ENCODE data around the gene TM4SF5. TPM values are rescaled to one million over a fixed set of nuclear protein-coding genes. Genes with fewer than 3 reads are reported as not detected.

Gene TM4SF5
- total and polyA plus RNA-seq, 2 of the 8 experiments (the other 6 are each of a cell fraction or from before 2014, with no cell fraction given), result not detected

DNA sequence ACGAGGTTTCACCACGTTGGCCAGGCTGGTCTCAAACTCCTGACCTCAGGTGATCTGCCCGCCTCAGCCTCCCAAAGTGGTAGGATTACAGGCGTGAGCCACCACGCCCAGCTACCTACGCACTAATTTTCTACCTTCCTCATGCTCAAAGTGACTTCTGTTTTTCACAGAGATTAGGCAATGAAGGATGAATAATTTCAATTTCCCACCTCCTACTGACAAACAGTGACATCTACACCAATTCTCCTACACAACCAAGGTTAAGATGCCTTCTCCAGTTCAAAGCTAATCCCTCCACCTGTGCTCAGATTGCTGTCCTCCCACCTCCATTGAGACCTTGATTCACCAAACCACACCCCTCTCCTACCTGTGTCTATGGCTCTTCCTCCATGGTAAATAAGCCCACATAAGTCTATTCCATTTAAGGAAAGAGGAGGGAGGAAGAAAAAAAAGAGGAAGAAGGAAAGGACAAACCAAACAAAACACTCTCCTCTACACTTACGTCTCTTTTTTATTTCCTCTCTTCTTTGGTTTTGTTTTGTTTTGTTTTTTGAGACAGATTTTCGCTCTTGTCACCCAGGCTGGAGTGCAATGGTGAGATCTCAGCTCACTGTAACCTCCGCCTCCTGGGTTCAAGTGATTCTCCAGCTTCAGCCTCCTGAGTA lies 45.9 kb upstream of the TM4SF5 start:
- Histone ChIP-seq H3K79me2 (ENCODE audit: control insufficient read depth in 1 of 2, insufficient read depth in 2 of 2, low read length in 2 of 2) (no peaks in the 10 kb centered on the region), H3K27me3 (replicated peaks in 1 of 4; ENCODE audit: control insufficient read depth in 3 of 4, extremely low read depth in 1 of 4, insufficient read depth in 3 of 4, low read length in 3 of 4) (no peaks in the 10 kb centered on the region), H2AFZ (ENCODE audit: low read length) (no peak overlapping the region), H3K79me1 (ENCODE audit: low read depth, low read length) (no peaks in the 10 kb centered on the region), H3K23ac (ENCODE audit: insufficient read length) (no peak overlapping the region), H2BK5ac (ENCODE audit: low read depth, low read length) (no peak overlapping the region), H3K9ac (replicated peaks in 1 of 4; ENCODE audit: extremely low read depth in 1 of 4, low read depth in 3 of 4, low read length in 3 of 4) (no peak overlapping the region), H2BK20ac (ENCODE audit: low read length) (no peak overlapping the region), H4K20me1 (replicated peaks in 1 of 2; ENCODE audit: control insufficient read depth in 1 of 2, insufficient read depth in 2 of 2, low read length in 2 of 2) (no peaks in the 10 kb centered on the region), H2BK12ac (ENCODE audit: low read depth, low read length) (no peak overlapping the region), H4K5ac (ENCODE audit: insufficient read length, low read depth, low read length) (no peak overlapping the region), H3K18ac (ENCODE audit: extremely low read depth, low read length) (no peak overlapping the region), H3K4me1 (replicated peaks in 1 of 4; ENCODE audit: control insufficient read depth in 3 of 4, insufficient read depth in 4 of 4, low read length in 3 of 4) (no peaks in the 10 kb centered on the region), H3K23me2 (ENCODE audit: low read depth, low read length) (peaks cover 3% of the 10 kb centered on the region), H2BK15ac (ENCODE audit: low read length) (no peak overlapping the region), H4K8ac (ENCODE audit: extremely low read depth, insufficient read depth, low read length) (no peak overlapping the region), H3K4me2 (ENCODE audit: insufficient read depth in 1 of 2, low read depth in 2 of 2, low read length in 2 of 2) (no peak overlapping the region), H3K14ac (ENCODE audit: insufficient read length) (no peak overlapping the region), H3K9me3 (ENCODE audit: insufficient read depth in 2 of 2, low read depth in 1 of 2, low read length in 1 of 2) (no peaks in the 10 kb centered on the region), H3K56ac (replicated peaks; ENCODE audit: insufficient read length, low read depth, low read length) (no peak overlapping the region), H3K36me3 (ENCODE audit: control insufficient read depth in 2 of 4, insufficient read depth in 4 of 4, low read length in 3 of 4) (peaks cover 0 to 1% (median under 1%) of the 10 kb centered on the region in 4 experiments; a peak in 2 of 8 replicates), H3K4ac (replicated peaks; ENCODE audit: insufficient read length, low read depth, low read length) (no peak overlapping the region), H4K91ac (replicated peaks; ENCODE audit: insufficient read length, low read length) (no peak overlapping the region), H2AK5ac (ENCODE audit: low read depth, low read length) (no peak overlapping the region), H3K27ac (ENCODE audit: low read depth, low read length) (no peak overlapping the region), H3K4me3 (ENCODE audit: extremely low read depth in 1 of 4, insufficient read depth in 2 of 4, low read depth in 3 of 4, low read length in 4 of 4) (no peak overlapping the region), H2BK120ac (replicated peaks; ENCODE audit: low read depth, low read length) (no peak overlapping the region)
- CTCF ChIA-PET (ENCODE audit: partially characterized antibody), result interaction anchor here (1.0 to 1.8 kb wide), 3 partner anchors 18 to 159 kb away, joined by 3 to 4 read pairs (median 3); partner anchors contain the start of gene VMO1
- TF ChIP-seq BCL11A (IDR thresholded peaks at IDR 0.05; ENCODE audit: low read depth in 2 of 2, low read length in 2 of 2) (no peak), SRF (IDR thresholded peaks at IDR 0.05; ENCODE audit: low read depth, low read length) (no peak)
- no peak for DNase-seq (ENCODE audit: low read depth in 1 of 2, low spot score in 2 of 2)
- 90% methylated on average over 9 of the region's 9 CpGs; no CpG with 5 or more reads in 1 of the 2 experiments for WGBS, 2 experiments (ENCODE audit: extremely low coverage in 1 of 2, insufficient coverage in 1 of 2, insufficient read length in 1 of 2, insufficient replicate concordance in 2 of 2, low coverage in 1 of 2, low lambda C conversion rate in 2 of 2, missing lambda C conversion rate in 1 of 2)
- no peak for FAIRE-seq
- POLR2A ChIA-PET (ENCODE audit: partially characterized antibody), result interaction anchor here (1.6 to 2.3 kb wide), 2 partner anchors 17 kb away, joined by 6 to 13 read pairs; no protein-coding TSS in a partner anchor
